MM.1S (cell line): ENCODE results near the gene DENND1A.

Experiments
- DNase-seq: peaks from one replicate; pipeline ENCODE4 v3.0.0-alpha.2; 2015
- H2AFZ ChIP-seq: fragments of 300-600 bp; sonication (generic); 2 replicates; pipeline ENCODE4 v1.6.0; 2016; ENCODE audit warnings: antibody characterized with exemption, low read length
- H3F3A ChIP-seq: fragments of 300-600 bp; sonication (generic); 2 replicates; pipeline ENCODE4 v1.6.1; 2016; ENCODE audit warnings: mild to moderate bottlenecking, antibody characterized with exemption, low read length, moderate library complexity, mixed read lengths; ENCODE audit not compliant: insufficient read depth
- H3K27ac ChIP-seq: fragments of 300-600 bp; sonication (generic); 2 replicates; pipeline ENCODE4 v1.5.1; 2016; ENCODE audit warnings: mild to moderate bottlenecking, low read length
- H3K27me3 ChIP-seq: fragments of 300-600 bp; sonication (generic); replicated peaks from 2 replicates; pipeline ENCODE4 v1.6.0; 2016; ENCODE audit warnings: low read length; ENCODE audit not compliant: insufficient read depth
- H3K36me3 ChIP-seq: fragments of 300-600 bp; sonication (generic); replicated peaks from 2 replicates; pipeline ENCODE4 v1.6.1; 2016; ENCODE audit warnings: mild to moderate bottlenecking, low read length, mixed read lengths; ENCODE audit not compliant: insufficient read depth
- H3K4me1 ChIP-seq: fragments of 300-600 bp; sonication (generic); 2 replicates; pipeline ENCODE4 v1.6.1; 2016; ENCODE audit warnings: low read length, mixed read lengths
- H3K4me2 ChIP-seq: fragments of 300-600 bp; sonication (generic); 2 replicates; pipeline ENCODE4 v1.6.0; 2016; ENCODE audit warnings: low read depth, low read length
- H3K4me3 ChIP-seq: fragments of 300-600 bp; sonication (generic); 2 replicates; pipeline ENCODE4 v1.5.1; 2016; ENCODE audit warnings: low read length, mixed read lengths
- H3K79me2 ChIP-seq: fragments of 300-600 bp; sonication (generic); 2 replicates; pipeline ENCODE4 v1.6.1; 2016; ENCODE audit warnings: mixed run types, low read length, mixed read lengths
- H3K9ac ChIP-seq: fragments of 300-600 bp; sonication (generic); 2 replicates; pipeline ENCODE4 v1.6.1; 2016; ENCODE audit warnings: low read length, mixed read lengths
- H3K9me2 ChIP-seq: fragments of 300-600 bp; sonication (generic); replicated peaks from 2 replicates; pipeline ENCODE4 v1.6.1; 2016; ENCODE audit warnings: mild to moderate bottlenecking, low read length, mixed read lengths; ENCODE audit not compliant: insufficient read depth
- H3K9me3 ChIP-seq: fragments of 300-600 bp; sonication (generic); replicated peaks from 2 replicates; pipeline ENCODE4 v1.6.1; 2016; ENCODE audit warnings: mild to moderate bottlenecking, low read length, mixed read lengths; ENCODE audit not compliant: insufficient read depth
- H4K20me1 ChIP-seq: fragments of 300-600 bp; sonication (generic); 2 replicates; pipeline ENCODE4 v1.6.1; 2016; ENCODE audit warnings: mild to moderate bottlenecking, low read length, moderate library complexity, mixed read lengths; ENCODE audit not compliant: insufficient read depth
- CTCF ChIP-seq: fragments of 300-600 bp; sonication (generic); IDR thresholded peaks from 2 replicates; pipeline ENCODE4 v1.5.1; 2016; ENCODE audit warnings: antibody characterized with exemption, low read length, mixed read lengths
- EZH2 ChIP-seq: fragments of 300-600 bp; sonication (generic); optimal IDR thresholded peaks from 2 replicates; pipeline ENCODE3; 2017; ENCODE audit warnings: low read depth, mild to moderate bottlenecking, antibody characterized with exemption, low read length, mixed read lengths
- EZH2phosphoT487 ChIP-seq: fragments of 300-600 bp; sonication (generic); IDR thresholded peaks from 2 replicates; pipeline ENCODE4 v1.6.1; 2018; ENCODE audit warnings: antibody characterized with exemption, low read length

DENND1A gene

GRCh38 chr9:123960965-123961364 is 31.0 kb upstream of the DENND1A start:
- no peaks in the 10 kb centered on the region for H3K9me2 ChIP-seq
- no peak for DNase-seq
- no peaks in the 10 kb centered on the region for H4K20me1 ChIP-seq
- no peaks in the 10 kb centered on the region for H3K4me1 ChIP-seq
- H3K9ac ChIP-seq, result no peak overlapping the region
- no peaks in the 10 kb centered on the region for H3K36me3 ChIP-seq
- H3K4me2 ChIP-seq, result no peak overlapping the region
- no peaks in the 10 kb centered on the region for H3F3A ChIP-seq
- no peak overlapping the region for H3K4me3 ChIP-seq
- H3K9me3 ChIP-seq, result no peaks in the 10 kb centered on the region
- no peaks in the 10 kb centered on the region for H3K79me2 ChIP-seq
- H3K27ac ChIP-seq, result no peak overlapping the region
- no peak overlapping the region for H2AFZ ChIP-seq
- no peaks in the 10 kb centered on the region for H3K27me3 ChIP-seq
- TF ChIP-seq EZH2phosphoT487, result no peak
- TF ChIP-seq CTCF, result no peak

- no peak for DNase-seq
- TF ChIP-seq EZH2 (no peak), EZH2phosphoT487 (no peak), CTCF (peak; percentile 35)
- Histone ChIP-seq H3K36me3 (no peaks in the 10 kb centered on the region), H3K4me1 (no peaks in the 10 kb centered on the region), H3K27ac (no peak overlapping the region), H3F3A (no peaks in the 10 kb centered on the region), H4K20me1 (no peaks in the 10 kb centered on the region), H3K9me2 (no peaks in the 10 kb centered on the region), H3K9ac (no peak overlapping the region), H3K4me3 (no peak overlapping the region), H3K4me2 (no peak overlapping the region), H3K9me3 (no peaks in the 10 kb centered on the region), H2AFZ (no peak overlapping the region), H3K27me3 (no peaks in the 10 kb centered on the region), H3K79me2 (no peaks in the 10 kb centered on the region)
Measured at GRCh38 chr9:123960366-123960765, 30.4 kb upstream of the DENND1A start.

GRCh38 chr9:123959787-123960186 is 29.9 kb upstream of the DENND1A start:
- Histone ChIP-seq H3K36me3 (no peaks in the 10 kb centered on the region), H4K20me1 (no peaks in the 10 kb centered on the region), H3K27me3 (no peaks in the 10 kb centered on the region), H3K27ac (no peak overlapping the region), H3K4me2 (no peak overlapping the region), H2AFZ (no peak overlapping the region), H3K9me3 (no peaks in the 10 kb centered on the region), H3K4me1 (no peaks in the 10 kb centered on the region), H3K9ac (no peak overlapping the region), H3K9me2 (no peaks in the 10 kb centered on the region), H3K4me3 (no peak overlapping the region), H3K79me2 (no peaks in the 10 kb centered on the region), H3F3A (no peaks in the 10 kb centered on the region)
- no peak for DNase-seq
- TF ChIP-seq EZH2phosphoT487, result no peak
- TF ChIP-seq EZH2, result no peak
- TF ChIP-seq CTCF, result no peak

GRCh38 chr9:123957731-123958130 is 27.8 kb upstream of the DENND1A start:
- Histone ChIP-seq H2AFZ (no peak overlapping the region), H3K4me3 (no peak overlapping the region), H4K20me1 (no peaks in the 10 kb centered on the region), H3K4me2 (no peak overlapping the region), H3K27me3 (no peaks in the 10 kb centered on the region), H3K4me1 (no peaks in the 10 kb centered on the region), H3F3A (no peaks in the 10 kb centered on the region), H3K79me2 (no peaks in the 10 kb centered on the region), H3K36me3 (no peaks in the 10 kb centered on the region), H3K9me3 (no peaks in the 10 kb centered on the region), H3K27ac (no peak overlapping the region), H3K9ac (no peak overlapping the region), H3K9me2 (no peaks in the 10 kb centered on the region)
- TF ChIP-seq CTCF (no peak), EZH2phosphoT487 (no peak), EZH2 (no peak)
- DNase-seq, result no peak
